Adrenal gland (tissue), 5 donors: ENCODE measurements around the gene NOSIP.

ENCODE experiments used
- CTCF ChIP-seq, 6 experiments: fragments of 450-650 bp in 4 of 6; fragments of 200-600 bp in 2 of 6; sonication (generic) in 1 of 6; IDR thresholded peaks; 1 replicate in 5 of 6; 2 replicates in 1 of 6; pipeline versions ENCODE4 v1.5.1 to v1.8.0; 2016 to 2021; ENCODE audit warnings: antibody characterized with exemption in 6 of 6, mild to moderate bottlenecking in 2 of 6, moderate library complexity in 1 of 6
- POLR2A ChIP-seq, 2 donors: fragments of 450-650 bp; IDR thresholded peaks; one replicate each; pipeline ENCODE4 v1.6.1; 2017; ENCODE audit warnings: antibody characterized with exemption in 2 of 2, mild to moderate bottlenecking in 2 of 2, moderate library complexity in 1 of 2
- donor health status: DM: no; HTN: no; CAD: no.

DNA sequence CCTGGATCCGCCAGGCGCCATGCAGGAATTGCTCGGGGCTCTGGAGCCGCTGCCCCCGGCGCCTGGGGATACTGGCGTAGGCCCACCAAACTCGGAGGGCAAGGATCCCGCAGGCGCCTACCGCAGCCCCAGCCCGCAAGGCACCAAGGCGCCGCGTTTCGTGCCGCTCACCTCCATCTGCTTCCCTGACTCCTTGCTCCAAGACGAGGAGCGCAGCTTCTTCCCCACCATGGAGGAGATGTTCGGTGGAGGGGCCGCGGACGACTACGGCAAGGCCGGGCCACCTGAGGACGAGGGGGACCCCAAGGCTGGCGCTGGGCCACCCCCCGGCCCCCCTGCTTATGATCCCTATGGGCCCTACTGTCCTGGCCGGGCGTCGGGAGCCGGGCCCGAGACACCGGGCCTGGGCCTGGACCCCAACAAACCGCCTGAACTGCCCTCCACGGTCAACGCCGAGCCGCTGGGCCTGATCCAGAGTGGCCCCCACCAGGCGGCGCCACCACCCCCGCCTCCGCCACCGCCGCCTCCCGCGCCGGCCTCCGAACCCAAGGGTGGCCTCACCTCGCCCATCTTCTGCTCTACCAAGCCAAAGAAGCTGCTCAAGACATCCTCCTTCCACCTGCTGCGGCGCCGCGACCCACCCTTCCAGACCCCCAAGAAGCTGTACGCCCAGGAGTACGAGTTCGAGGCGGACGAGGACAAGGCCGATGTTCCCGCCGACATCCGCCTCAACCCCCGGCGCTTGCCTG lies 16.8 kb upstream of the NOSIP start:
- TF ChIP-seq CTCF (IDR thresholded peaks at IDR 0.05) (no peak), POLR2A (IDR thresholded peaks at IDR 0.05) (no peak)
